ENCODE measurements around the gene NUDT21.

GRCh38 chr16:56469748-56470147 lies 18.6 kb upstream of the NUDT21 start:
- TF ChIP-seq EGR1 (IDR thresholded peaks at IDR 0.05; ENCODE audit: borderline replicate concordance in 1 of 2, low read depth in 2 of 2, low read length in 2 of 2) (no peak), POLR2A (IDR thresholded peaks at IDR 0.05; ENCODE audit: low read depth, low read length) (no peak), CTCF (IDR thresholded peaks at IDR 0.05 in 2 of 3, conservative IDR thresholded peaks at IDR 0.05 in 1 of 3; ENCODE audit: control insufficient read depth in 2 of 3, extremely low read depth in 1 of 3, insufficient read depth in 1 of 3, low read depth in 3 of 3, low read length in 3 of 3) (no peak), CEBPZ (IDR thresholded peaks at IDR 0.05; ENCODE audit: low read depth, low read length) (no peak), CHD2 (IDR thresholded peaks at IDR 0.05; ENCODE audit: borderline replicate concordance, low read depth, low read length) (no peak), NFIC (IDR thresholded peaks at IDR 0.05; ENCODE audit: low read depth, low read length) (no peak), TCF12 (IDR thresholded peaks at IDR 0.05; ENCODE audit: low read depth, low read length) (no peak), GATAD2B (conservative IDR thresholded peaks at IDR 0.05; ENCODE audit: low read depth) (no peak), ESRRA (IDR thresholded peaks at IDR 0.05; ENCODE audit: low read length) (no peak), USF1 (IDR thresholded peaks at IDR 0.05; ENCODE audit: borderline replicate concordance, extremely low read length, insufficient read depth, low read depth, low read length) (no peak), HDAC6 (IDR thresholded peaks at IDR 0.05; ENCODE audit: unreplicated experiment) (no peak)

Measured in GM12878 (cell line).